GM21619 (cell line): ENCODE measurements around the gene CARNS1.

ENCODE experiments used
- ATAC-seq: cut with Tn5 transposase; IDR thresholded peaks from one replicate; pipeline ENCODE4 v1.9.1; 2021; ENCODE audit not compliant: unreplicated experiment

CARNS1 gene

GRCh38 chr11:67375320-67376055 lies 40.0 kb upstream of the CARNS1 start:
- ATAC-seq: no peak

DNA sequence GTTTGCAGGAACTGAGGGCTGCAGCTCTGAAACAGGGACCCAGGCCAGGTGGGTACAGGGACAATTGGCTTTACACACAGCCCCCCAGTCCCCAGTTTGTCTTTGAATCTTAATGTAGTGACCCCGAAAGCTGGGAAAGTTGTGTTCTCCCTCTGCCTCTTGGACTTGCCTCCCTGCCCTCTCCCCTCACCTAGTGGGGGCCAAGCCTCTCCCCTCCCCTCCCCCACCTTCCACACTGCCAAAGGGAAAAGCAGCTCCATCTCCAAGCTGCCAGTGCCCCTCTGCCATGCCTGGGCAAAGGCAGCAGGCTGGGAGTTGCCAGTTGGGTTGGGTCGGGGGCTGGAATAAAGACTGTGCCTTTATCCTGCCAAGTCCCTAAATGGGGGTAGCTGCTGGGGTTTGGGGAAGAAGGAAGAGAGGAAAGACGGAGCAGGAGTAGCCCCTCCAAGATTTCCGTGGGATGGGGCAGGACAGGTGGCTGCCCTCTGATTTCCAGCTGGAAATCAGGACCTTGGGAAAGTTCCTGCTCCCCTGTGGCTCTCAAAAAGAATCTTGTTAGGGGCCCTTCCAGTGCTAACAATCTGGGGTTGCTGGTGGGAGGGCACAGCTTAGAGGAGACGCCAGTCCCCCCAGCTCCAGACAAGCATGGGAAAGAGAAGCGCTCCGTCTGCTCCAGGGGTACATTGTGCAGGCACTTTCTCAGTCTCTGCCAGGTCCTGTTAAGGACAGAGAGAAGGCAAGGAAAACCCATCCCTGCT lies 39.2 kb upstream of the CARNS1 start:
- no peak for ATAC-seq

DNA sequence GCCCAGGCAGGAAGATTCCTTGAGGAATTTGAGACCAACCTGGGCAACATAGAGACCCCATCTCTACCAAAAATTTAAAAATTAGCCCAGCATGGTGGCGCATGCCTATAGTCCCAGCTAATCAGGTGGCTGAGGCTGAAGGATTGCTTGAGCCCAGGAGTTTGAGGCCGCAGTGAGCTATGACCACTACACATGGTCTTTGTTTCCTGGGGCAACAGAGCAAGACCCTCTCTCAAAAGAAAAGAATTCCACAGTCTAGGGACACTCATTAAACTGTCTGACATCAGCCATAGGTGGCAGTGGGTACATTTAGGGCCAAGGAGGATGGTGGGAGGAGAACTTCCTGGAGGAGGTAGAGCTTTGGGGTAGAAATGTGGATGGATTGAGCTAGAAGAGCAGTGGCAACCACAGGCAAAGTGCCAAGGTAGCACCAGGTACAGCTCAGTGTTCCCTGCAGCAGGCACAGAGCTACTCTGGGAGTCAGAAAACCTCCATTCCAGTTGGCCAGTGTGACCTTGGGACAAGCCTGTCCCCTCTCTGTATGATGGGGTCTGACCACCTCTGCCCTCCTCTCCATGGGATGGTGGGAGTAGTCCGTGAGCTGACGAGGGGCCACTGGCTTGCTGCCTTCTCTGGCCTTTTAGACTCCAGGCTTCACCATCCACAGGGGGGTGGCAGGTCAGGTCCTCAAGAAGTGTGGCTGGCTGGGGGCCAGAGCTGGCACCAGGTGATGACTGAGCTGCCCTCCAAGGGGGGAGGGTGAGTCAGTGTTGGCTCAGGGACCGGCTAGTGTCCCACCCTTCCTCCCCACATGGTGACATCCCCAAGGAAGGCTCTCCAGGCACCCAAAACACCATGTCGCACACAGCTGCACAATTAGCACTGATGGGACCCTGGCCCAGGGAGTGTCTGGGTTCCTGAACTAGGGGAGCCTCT lies 38.3 kb upstream of the CARNS1 start:
- no peak for ATAC-seq

DNA sequence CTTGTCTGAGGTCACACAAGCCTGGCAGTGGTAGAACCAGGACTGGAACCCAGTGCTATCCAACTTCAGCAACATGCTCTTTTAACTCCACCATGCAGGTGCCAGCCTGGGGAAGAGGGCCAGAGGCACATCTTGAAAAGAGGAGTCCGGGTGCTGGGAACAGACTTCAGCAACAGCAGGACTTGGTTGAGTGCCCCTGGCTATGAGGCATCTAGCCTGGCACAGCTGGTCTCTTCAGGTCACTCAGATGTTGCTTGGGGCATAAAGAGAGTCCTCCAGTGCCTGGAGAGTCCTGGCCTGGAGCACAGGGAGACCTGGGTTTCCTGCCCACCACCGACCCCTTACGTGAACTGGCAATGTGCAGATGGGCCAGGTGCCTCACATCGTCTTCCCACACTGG lies 36.9 kb upstream of the CARNS1 start:
- no peak for ATAC-seq

DNA sequence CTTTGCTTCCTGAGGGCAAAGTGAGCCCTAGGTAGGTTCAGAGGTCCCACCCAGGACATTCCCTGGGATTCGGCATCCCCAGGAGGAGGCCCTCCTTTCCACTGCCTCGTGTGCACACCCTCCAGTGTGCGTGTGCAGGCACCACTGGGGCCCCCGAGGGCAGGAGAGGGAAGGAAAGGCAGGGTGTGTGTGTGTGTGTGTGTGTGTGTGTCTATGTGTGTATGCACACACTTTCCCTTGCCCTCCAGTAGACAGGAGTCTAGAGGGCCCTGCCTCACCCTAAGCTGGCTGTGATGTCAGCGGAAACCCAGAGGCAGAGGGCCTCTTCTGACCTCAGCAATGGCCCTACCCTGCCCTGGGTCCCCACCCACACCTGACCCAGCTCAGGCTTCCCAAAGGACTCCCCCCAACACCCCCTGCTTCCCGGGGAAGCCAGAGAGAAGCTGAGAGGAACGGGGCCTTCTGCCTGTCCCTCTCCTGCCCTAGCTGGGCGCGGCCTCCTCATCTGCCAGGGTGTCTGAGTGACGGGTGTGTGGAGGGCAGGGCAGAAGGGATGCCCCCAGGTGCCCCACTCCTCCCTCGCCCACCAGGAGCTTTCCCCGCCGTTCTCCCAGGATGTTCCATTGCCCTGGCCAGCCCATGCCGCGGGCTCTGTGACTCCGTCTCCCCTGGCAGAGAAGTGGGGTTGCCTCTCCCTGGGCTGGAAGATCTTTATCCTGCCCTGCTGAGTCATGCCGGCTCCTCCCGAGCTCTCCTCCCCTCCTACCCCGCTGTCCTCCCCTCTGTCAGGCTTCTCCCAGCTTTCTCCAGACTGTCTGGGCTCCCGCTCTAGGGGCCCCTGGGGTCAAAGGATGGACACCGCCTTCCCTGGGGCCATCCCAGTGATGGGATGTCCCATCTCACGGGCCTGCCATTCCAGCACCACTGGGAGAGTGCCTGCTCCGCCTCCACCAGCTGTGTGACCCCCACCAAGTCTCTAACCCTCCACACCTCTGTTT lies 36.1 kb upstream of the CARNS1 start:
- no peak for ATAC-seq

DNA sequence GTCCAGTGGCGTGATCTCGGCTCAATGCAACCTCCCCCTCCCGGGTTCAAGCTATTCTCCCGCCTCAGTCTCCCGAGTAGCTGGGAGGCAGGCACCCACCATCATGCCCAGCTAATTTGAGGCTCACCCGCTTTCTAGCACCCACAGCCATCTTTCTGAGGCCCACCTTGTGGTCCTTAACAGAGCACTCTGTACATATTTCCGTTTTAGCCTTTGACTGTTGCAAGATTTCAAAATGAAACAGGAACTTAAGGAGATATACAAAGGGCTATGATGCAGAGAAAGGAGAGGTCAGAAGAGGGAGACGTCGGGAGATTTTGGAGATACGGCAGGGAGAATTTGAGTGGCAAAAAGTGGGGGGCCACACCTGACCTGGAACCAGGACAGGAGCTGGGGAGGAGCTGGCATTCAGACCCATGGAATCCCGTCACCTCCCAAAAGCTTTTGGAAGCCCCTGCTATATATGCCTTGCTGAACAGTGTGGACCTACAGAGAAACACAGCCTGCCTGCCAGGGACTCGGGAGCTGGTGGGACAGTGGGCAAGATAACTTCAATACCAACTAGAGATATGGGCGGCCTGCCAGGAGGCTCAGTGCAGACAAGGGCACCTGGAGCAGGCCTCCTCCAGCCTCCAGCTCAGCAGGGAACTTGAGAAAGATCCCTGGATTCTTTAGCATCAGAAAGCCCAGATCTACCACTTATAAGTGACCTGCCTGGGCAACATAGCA lies 34.1 kb upstream of the CARNS1 start:
- ATAC-seq: no peak

- no peak for ATAC-seq
These were observed 33.0 kb upstream of the CARNS1 start for GRCh38 chr11:67382276-67383136.

GRCh38 chr11:67384851-67385366 lies 30.6 kb upstream of the CARNS1 start:
- no peak for ATAC-seq

- ATAC-seq: no peak
These were observed 28.4 kb upstream of the CARNS1 start for GRCh38 chr11:67387069-67387468.

- ATAC-seq: no peak
These were observed 28.0 kb upstream of the CARNS1 start for GRCh38 chr11:67387518-67387917.

DNA sequence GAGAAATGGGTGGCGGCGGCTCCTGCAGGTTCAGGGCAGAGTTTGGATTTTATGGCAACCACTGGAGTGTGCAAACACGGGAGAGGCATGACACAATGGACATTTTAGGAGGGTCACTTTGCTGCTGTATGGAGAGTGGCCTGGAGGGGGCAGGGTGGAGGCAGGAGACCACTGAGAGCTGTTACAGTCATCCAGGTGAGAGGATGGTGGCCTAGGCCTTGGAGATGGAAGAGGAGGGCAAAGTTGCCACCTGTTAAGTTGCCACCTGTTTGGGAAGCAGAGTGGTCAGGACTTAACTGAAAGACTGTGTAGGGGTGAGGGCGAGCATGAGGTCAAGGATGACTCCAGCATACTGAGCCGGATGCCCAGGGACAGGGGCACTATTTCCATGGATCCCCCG lies 26.0 kb upstream of the CARNS1 start:
- ATAC-seq: no peak

DNA sequence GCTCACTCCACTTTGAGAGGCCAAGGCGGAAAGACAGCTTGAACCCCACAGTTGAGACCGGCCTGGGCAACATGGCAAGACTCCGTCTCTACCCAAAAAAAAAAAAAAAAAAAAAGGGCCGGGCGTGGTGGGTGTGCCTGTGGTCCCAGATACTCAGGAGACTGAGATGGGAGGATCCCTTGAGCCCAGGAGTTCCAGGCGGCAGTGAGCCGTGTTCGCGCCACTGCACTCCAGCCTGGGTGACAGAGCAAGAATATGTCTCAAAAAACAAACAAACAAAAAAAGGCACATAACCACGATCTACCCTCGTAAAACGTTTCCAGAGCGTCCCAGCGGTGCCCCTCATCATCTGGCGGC lies 24.6 kb upstream of the CARNS1 start:
- no peak for ATAC-seq

- peak; percentile 48 for ATAC-seq
These were observed 23.9 kb upstream of the CARNS1 start, which contains the start of gene RAD9A for GRCh38 chr11:67391304-67392182. RAD9A (plus strand) TSS chr11:67391986; CDS start chr11:67392045, 59 bp downstream.

DNA sequence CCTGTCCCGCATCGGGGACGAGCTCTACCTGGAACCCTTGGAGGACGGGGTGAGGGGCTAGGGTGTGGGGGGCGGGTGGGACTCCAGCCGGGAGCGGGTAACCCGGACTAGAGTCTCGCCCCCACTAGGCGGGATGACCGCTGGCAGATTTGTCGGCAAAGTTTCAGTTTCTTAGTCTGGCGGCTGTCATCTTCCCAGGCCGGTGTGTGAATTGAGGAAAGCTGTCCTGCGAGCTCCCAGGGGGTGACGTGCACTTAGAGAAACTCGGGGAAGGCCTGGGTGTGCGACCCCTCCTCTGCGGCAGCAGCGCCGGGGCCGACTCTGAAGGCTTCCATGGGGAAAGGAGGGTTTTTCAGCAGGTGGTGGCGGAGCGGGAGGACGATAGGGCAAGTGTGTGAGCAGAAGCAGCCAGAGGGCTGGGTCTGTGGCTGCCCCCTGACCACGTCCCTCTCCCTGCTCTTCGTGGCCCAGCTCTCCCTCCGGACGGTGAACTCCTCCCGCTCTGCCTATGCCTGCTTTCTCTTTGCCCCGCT lies 23.2 kb upstream of the CARNS1 start:
- ATAC-seq: peak; percentile 14

DNA sequence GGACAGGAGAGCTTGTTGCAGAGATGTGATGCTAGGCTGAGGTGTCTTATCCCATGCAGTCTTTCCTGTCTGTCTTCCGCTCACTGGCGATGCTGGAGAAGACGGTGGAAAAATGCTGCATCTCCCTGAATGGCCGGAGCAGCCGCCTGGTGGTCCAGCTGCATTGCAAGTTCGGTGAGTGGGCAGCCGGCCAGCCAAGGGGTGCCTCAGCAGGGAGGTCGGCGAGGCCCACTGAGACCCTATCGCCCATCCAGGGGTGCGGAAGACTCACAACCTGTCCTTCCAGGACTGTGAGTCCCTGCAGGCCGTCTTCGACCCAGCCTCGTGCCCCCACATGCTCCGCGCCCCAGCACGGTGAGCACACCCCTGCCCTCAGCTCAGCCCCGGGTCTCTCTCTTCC lies 22.0 kb upstream of the CARNS1 start:
- no peak for ATAC-seq

DNA sequence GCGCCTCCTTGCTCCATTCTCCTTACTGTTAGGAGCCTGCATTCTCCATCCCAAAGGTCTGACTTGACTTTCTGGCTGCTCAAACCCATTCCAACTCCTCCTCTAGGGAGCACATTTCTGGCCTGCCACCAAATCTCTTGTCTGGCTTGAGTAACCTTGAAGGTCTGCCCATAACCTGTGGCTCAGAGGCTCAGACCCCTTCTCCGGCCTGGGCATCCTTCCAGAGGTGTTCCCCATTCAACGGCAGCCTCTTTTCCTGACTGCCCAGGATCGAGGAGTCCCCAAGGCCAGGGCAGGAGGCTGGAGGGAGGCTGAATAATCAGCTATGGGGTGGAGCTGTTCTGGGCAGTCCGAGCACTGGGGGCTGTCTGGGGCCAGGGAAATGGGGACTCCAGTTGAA lies 21.5 kb upstream of the CARNS1 start:
- ATAC-seq: no peak
